Ovary (tissue), 3 donors: ENCODE measurements around the gene CDC42EP5.

Experiments
- CTCF ChIP-seq, 3 donors: fragments of 450-650 bp in 2 of 3; fragments of 200-600 bp in 1 of 3; IDR thresholded peaks; one replicate each; pipeline versions ENCODE4 v1.5.1 to v1.8.0; 2016 to 2022; ENCODE audit warnings: antibody characterized with exemption in 3 of 3, mild to moderate bottlenecking in 1 of 3
- POLR2A ChIP-seq: fragments of 450-650 bp; IDR thresholded peaks from one replicate; pipeline ENCODE4 v1.6.1; 2017; ENCODE audit warnings: antibody characterized with exemption, mild to moderate bottlenecking, moderate library complexity
- donor health status: DM: no; HTN: no; CAD: no.

GRCh38 chr19:54489341-54489740 lies 16.2 kb upstream of the CDC42EP5 start:
- TF ChIP-seq CTCF (IDR thresholded peaks at IDR 0.05) (no peak), POLR2A (no peak)
